H1 (cell line): ENCODE results near the gene KIF3B. TPM values are rescaled to one million over a fixed set of nuclear protein-coding genes. Genes with fewer than 3 reads are reported as not detected.

Experiments used
- CTCF ChIA-PET: fragments of 300-600 bp; sonication (Branson Sonifier 250); formaldehyde crosslinking; loops from one replicate; lab custom pipeline; 2021; ENCODE audit not compliant: partially characterized antibody; lab: Charles Lee
- POLR2A ChIA-PET: fragments of 300-600 bp; sonication (Branson Sonifier 250); formaldehyde crosslinking; loops from one replicate; lab custom pipeline; 2021; ENCODE audit warnings: inconsistent platforms; ENCODE audit not compliant: partially characterized antibody; lab: Charles Lee
- DNase-seq, 2 experiments: peaks; one replicate each; pipeline versions ENCODE4 v3.0.0 to v3.0.0-alpha.2; 2010 to 2022; ENCODE audit warnings: low spot score in 2 of 2, low read depth in 1 of 2, mixed read lengths in 1 of 2
- FAIRE-seq: peaks from 2 replicates; lab custom pipeline; 2011; peaks lifted over from hg19 to GRCh38; lab: Jason Lieb, UNC
- H2AFZ ChIP-seq: 2 replicates; pipeline ENCODE4 v1.8.1; 2012; ENCODE audit warnings: low read length, inconsistent platforms
- H2AK5ac ChIP-seq: 2 replicates; pipeline ENCODE4 v1.6.1; 2013; ENCODE audit warnings: low read depth, low read length
- H2BK120ac ChIP-seq: replicated peaks from 2 replicates; pipeline ENCODE3; 2013; ENCODE audit warnings: low read depth, low read length, inconsistent platforms
- H2BK12ac ChIP-seq: 2 replicates; pipeline ENCODE4 v1.6.1; 2013; ENCODE audit warnings: low read depth, low read length
- H2BK15ac ChIP-seq: 2 replicates; pipeline ENCODE4 v1.6.1; 2013; ENCODE audit warnings: low read length
- H2BK20ac ChIP-seq: 2 replicates; pipeline ENCODE4 v1.6.1; 2013; ENCODE audit warnings: low read length
- H2BK5ac ChIP-seq: 2 replicates; pipeline ENCODE4 v1.6.1; 2013; ENCODE audit warnings: low read depth, low read length
- H3K14ac ChIP-seq: 2 replicates; pipeline ENCODE4 v1.6.1; 2013; ENCODE audit warnings: inconsistent platforms; ENCODE audit not compliant: insufficient read length
- H3K18ac ChIP-seq: 2 replicates; pipeline ENCODE4 v1.6.1; 2013; ENCODE audit warnings: low read length; ENCODE audit errors: extremely low read depth
- H3K23ac ChIP-seq: 2 replicates; pipeline ENCODE4 v1.6.1; 2013; ENCODE audit warnings: inconsistent platforms; ENCODE audit not compliant: insufficient read length
- H3K23me2 ChIP-seq: 2 replicates; pipeline ENCODE4 v1.6.1; 2013; ENCODE audit warnings: low read depth, low read length
- H3K27ac ChIP-seq: 2 replicates; pipeline ENCODE4 v1.6.1; 2011; ENCODE audit warnings: low read depth, low read length, inconsistent platforms
- H3K27me3 ChIP-seq, 4 experiments: replicated peaks in 1 of 4; 1 replicate in 1 of 4; 2 replicates in 3 of 4; pipeline versions ENCODE4 v1.6.1 to v1.8.1; 2011 to 2013; ENCODE audit warnings: low read length in 3 of 4, mild to moderate bottlenecking in 3 of 4, inconsistent platforms in 2 of 4, mixed read lengths in 2 of 4, moderate library complexity in 1 of 4; ENCODE audit not compliant: control insufficient read depth in 3 of 4, insufficient read depth in 3 of 4; ENCODE audit errors: extremely low read depth in 1 of 4
- H3K36me3 ChIP-seq, 4 experiments: 2 replicates each; pipeline versions ENCODE4 v1.6.1 to v1.8.1; 2011 to 2013; ENCODE audit warnings: mild to moderate bottlenecking in 4 of 4, low read length in 3 of 4, moderate library complexity in 2 of 4, control low read depth in 1 of 4, inconsistent platforms in 1 of 4; ENCODE audit not compliant: insufficient read depth in 4 of 4, control insufficient read depth in 2 of 4
- H3K4ac ChIP-seq: replicated peaks from 2 replicates; pipeline ENCODE3; 2013; ENCODE audit warnings: low read length, low read depth, mixed read lengths, inconsistent platforms; ENCODE audit not compliant: insufficient read length
- H3K4me1 ChIP-seq, 4 experiments: replicated peaks in 1 of 4; 1 replicate in 1 of 4; 2 replicates in 3 of 4; pipeline versions ENCODE4 v1.6.1 to v1.8.1; 2011 to 2013; ENCODE audit warnings: low read length in 3 of 4, inconsistent platforms in 2 of 4, mixed read lengths in 1 of 4; ENCODE audit not compliant: insufficient read depth in 4 of 4, control insufficient read depth in 3 of 4
- H3K4me2 ChIP-seq, 2 experiments: 2 replicates each; pipeline versions ENCODE4 v1.6.1 to v1.8.1; 2011 to 2013; ENCODE audit warnings: low read depth in 2 of 2, low read length in 2 of 2, control low read depth in 1 of 2, inconsistent platforms in 1 of 2, mild to moderate bottlenecking in 1 of 2; ENCODE audit not compliant: insufficient read depth in 1 of 2
- H3K4me3 ChIP-seq, 4 experiments: fragments of 200-600, 300-600 bp in 1 of 4; sonication (generic), shearing (Covaris generic), sonication (Bioruptor Twin) in 1 of 4; 2 replicates each; pipeline versions ENCODE4 v1.5.1 to v1.8.1; 2011 to 2016; ENCODE audit warnings: low read length in 4 of 4, low read depth in 3 of 4, control low read depth in 2 of 4, inconsistent platforms in 2 of 4, mild to moderate bottlenecking in 2 of 4, mixed read lengths in 1 of 4, moderate library complexity in 1 of 4; ENCODE audit not compliant: insufficient read depth in 2 of 4; ENCODE audit errors: extremely low read depth in 1 of 4
- H3K56ac ChIP-seq: replicated peaks from 2 replicates; pipeline ENCODE3; 2013; ENCODE audit warnings: low read depth, mild to moderate bottlenecking, mixed read lengths, low read length, inconsistent platforms; ENCODE audit not compliant: insufficient read length
- H3K79me1 ChIP-seq: 2 replicates; pipeline ENCODE4 v1.6.1; 2013; ENCODE audit warnings: low read depth, low read length, control low read depth
- H3K79me2 ChIP-seq, 2 experiments: 2 replicates each; pipeline versions ENCODE4 v1.6.1 to v1.8.1; 2012 to 2013; ENCODE audit warnings: low read length in 2 of 2, mild to moderate bottlenecking in 2 of 2, inconsistent platforms in 1 of 2; ENCODE audit not compliant: insufficient read depth in 2 of 2, control insufficient read depth in 1 of 2
- H3K9ac ChIP-seq, 4 experiments: replicated peaks in 1 of 4; 1 replicate in 1 of 4; 2 replicates in 3 of 4; pipeline versions ENCODE4 v1.6.1 to v1.8.1; 2011 to 2013; ENCODE audit warnings: low read depth in 3 of 4, low read length in 3 of 4, control low read depth in 2 of 4, mild to moderate bottlenecking in 2 of 4, moderate library complexity in 2 of 4, inconsistent platforms in 1 of 4; ENCODE audit errors: extremely low read depth in 1 of 4
- H3K9me3 ChIP-seq, 2 experiments: 2 replicates each; pipeline versions ENCODE4 v1.6.1 to v1.8.1; 2012 to 2013; ENCODE audit warnings: mild to moderate bottlenecking in 2 of 2, moderate library complexity in 2 of 2, control low read depth in 1 of 2, inconsistent platforms in 1 of 2, low read depth in 1 of 2, low read length in 1 of 2, mixed read lengths in 1 of 2; ENCODE audit not compliant: insufficient read depth in 2 of 2
- H4K20me1 ChIP-seq, 2 experiments: replicated peaks in 1 of 2; 2 replicates each; pipeline versions ENCODE3 to v1.8.1; 2011 to 2013; ENCODE audit warnings: inconsistent platforms in 2 of 2, low read length in 2 of 2, mild to moderate bottlenecking in 1 of 2; ENCODE audit not compliant: insufficient read depth in 2 of 2, control insufficient read depth in 1 of 2
- H4K5ac ChIP-seq: 2 replicates; pipeline ENCODE4 v1.6.1; 2013; ENCODE audit warnings: low read length, low read depth, mixed read lengths, inconsistent platforms; ENCODE audit not compliant: insufficient read length
- H4K8ac ChIP-seq: 2 replicates; pipeline ENCODE4 v1.8.0; 2013; ENCODE audit warnings: mild to moderate bottlenecking, moderate library complexity, low read length, inconsistent platforms; ENCODE audit not compliant: insufficient read depth; ENCODE audit errors: extremely low read depth
- H4K91ac ChIP-seq: replicated peaks from 2 replicates; pipeline ENCODE3; 2013; ENCODE audit warnings: low read length, mixed read lengths, inconsistent platforms; ENCODE audit not compliant: insufficient read length
- CHD1 ChIP-seq: IDR thresholded peaks from 2 replicates; pipeline ENCODE4 v1.6.1; 2012; ENCODE audit warnings: low read depth, low read length, improper control_type of control experiment
- CHD2 ChIP-seq: IDR thresholded peaks from 2 replicates; pipeline ENCODE4 v1.6.1; 2012; ENCODE audit warnings: low read length, improper control_type of control experiment
- EP300 ChIP-seq, 2 experiments: IDR thresholded peaks; 1 replicate in 1 of 2; 2 replicates in 1 of 2; pipeline ENCODE4 v1.6.1; 2011 to 2012; ENCODE audit warnings: low read depth in 2 of 2, low read length in 2 of 2, mild to moderate bottlenecking in 2 of 2, borderline replicate concordance in 1 of 2, inconsistent platforms in 1 of 2, moderate library complexity in 1 of 2
- HDAC2 ChIP-seq, 2 experiments: fragments of 300-600 bp in 1 of 2; sonication (generic) in 1 of 2; IDR thresholded peaks; 2 replicates each; pipeline ENCODE4 v1.6.1; 2011 to 2012; ENCODE audit warnings: low read depth in 2 of 2, low read length in 2 of 2, mild to moderate bottlenecking in 2 of 2, moderate library complexity in 2 of 2, borderline replicate concordance in 1 of 2, inconsistent platforms in 1 of 2
- NANOG ChIP-seq: IDR thresholded peaks from 2 replicates; pipeline ENCODE4 v1.6.1; 2011; ENCODE audit warnings: low read length, low read depth, mild to moderate bottlenecking, inconsistent platforms; ENCODE audit not compliant: insufficient read depth, poor library complexity, severe bottlenecking
- SAP30 ChIP-seq: fragments of 300-600 bp; sonication (generic); IDR thresholded peaks from 2 replicates; pipeline ENCODE4 v1.7.1; 2012; ENCODE audit warnings: low read length, moderate library complexity, mild to moderate bottlenecking, inconsistent platforms; ENCODE audit not compliant: insufficient read depth, insufficient replicate concordance
- SP4 ChIP-seq: IDR thresholded peaks from 2 replicates; pipeline ENCODE4 v1.6.1; 2012; ENCODE audit warnings: low read length, inconsistent platforms
- ZNF274 ChIP-seq: IDR thresholded peaks from 2 replicates; pipeline ENCODE4 v1.7.0; 2012; ENCODE audit warnings: low read length, borderline replicate concordance; ENCODE audit errors: extremely low read depth
- WGBS, 2 experiments: shearing (Covaris generic) in 1 of 2; methylation state at CpG; one replicate each; pipeline versions ENCODE4 v1.1.6 to v1.1.7; 2013 to 2015; ENCODE audit warnings: low lambda C conversion rate in 2 of 2, mixed read lengths in 2 of 2, inconsistent platforms in 1 of 2, low coverage in 1 of 2, missing lambda C conversion rate in 1 of 2; ENCODE audit not compliant: insufficient replicate concordance in 2 of 2, insufficient coverage in 1 of 2, insufficient read length in 1 of 2; ENCODE audit errors: extremely low coverage in 1 of 2, missing lambda C conversion rate in 1 of 2; 5-methylcytosine and 5-hydroxymethylcytosine counted together
- polyA plus RNA-seq, 7 experiments: library from polyadenylated mRNA; depleted of rRNA in 3 of 7; stranded (reverse) in 5 of 7; unstranded in 2 of 7; fragments of >200 nt in 5 of 7; fragments of 200-250 nt in 2 of 7; gene quantifications; 1 replicate in 5 of 7; 2 replicates in 1 of 7; 4 replicates in 1 of 7; pipeline versions ENCODE4 v1.2.1 to v1.2.3, GENCODE V29; 2011 to 2013; ENCODE audit warnings: missing spikeins in 2 of 7, mixed read lengths in 2 of 7
- total RNA-seq: library from RNA; stranded (reverse); fragmentation: NEBNext Ultra II Directional; extraction: Animal tissue kit (Norgen Biotek cat#: 25700); gene quantifications from 2 replicates; pipeline ENCODE4 v1.2.1, GENCODE V29; 2021
- TF ChIP-seq, protein P1 (sequence below): IDR thresholded peaks from 2 replicates; pipeline ENCODE4 v1.6.1; 2012; ENCODE audit warnings: inconsistent platforms
- TF ChIP-seq, protein P2 (sequence below), 3 experiments: IDR thresholded peaks; 1 replicate in 2 of 3; 2 replicates in 1 of 3; pipeline versions ENCODE4 v1.5.1 to v1.6.1; 2011; ENCODE audit warnings: low read length in 3 of 3, mild to moderate bottlenecking in 3 of 3, inconsistent platforms in 2 of 3, low read depth in 1 of 3, moderate library complexity in 1 of 3; ENCODE audit not compliant: insufficient read depth in 1 of 3; ENCODE audit errors: control extremely low read depth in 1 of 3

KIF3B gene
- total and polyA plus RNA-seq, 2 of the 8 experiments (the other 6 are each of a cell fraction or from before 2014, with no cell fraction given), result 10.1 to 22.4 TPM

- POLR2A ChIA-PET, result interaction anchor here (1.0 kb wide), 1 partner anchor 11 kb away, joined by 3 read pairs; no protein-coding TSS in a partner anchor
- Histone ChIP-seq H2BK5ac (no peak overlapping the region), H3K79me2 (no peaks in the 10 kb centered on the region), H4K8ac (no peak overlapping the region), H3K36me3 (no peaks in the 10 kb centered on the region), H3K79me1 (no peaks in the 10 kb centered on the region; the same call in 1 of the 2 replicates), H4K20me1 (peaks cover 0 to 6% of the 10 kb centered on the region in 2 experiments), H3K9ac (no peak overlapping the region), H3K27me3 (no peaks in the 10 kb centered on the region), H3K9me3 (no peaks in the 10 kb centered on the region), H3K4me3 (no peak overlapping the region), H3K56ac (no peak overlapping the region), H4K5ac (no peak overlapping the region), H2AK5ac (no peak overlapping the region), H4K91ac (no peak overlapping the region), H3K23me2 (no peaks in the 10 kb centered on the region), H3K14ac (no peak overlapping the region), H3K4me1 (no peaks in the 10 kb centered on the region), H3K27ac (no peak overlapping the region), H2BK15ac (no peak overlapping the region), H2BK12ac (no peak overlapping the region), H3K4ac (no peak overlapping the region), H2BK120ac (no peak overlapping the region), H3K4me2 (no peak overlapping the region), H2AFZ (no peak overlapping the region), H3K23ac (no peak overlapping the region), H2BK20ac (no peak overlapping the region), H3K18ac (no peak overlapping the region)
- DNase-seq, result no peak
- CTCF ChIA-PET, result interaction anchor here (0.6 to 1.1 kb wide), 2 partner anchors 51 to 114 kb away, joined by 3 read pairs; no protein-coding TSS in a partner anchor
- no peak for FAIRE-seq
- WGBS, 2 experiments, result 88 to 100% methylated on average over 1 of the region's 1 CpG
- TF ChIP-seq ZNF274, result no peak
- TF ChIP-seq, protein P1, sequence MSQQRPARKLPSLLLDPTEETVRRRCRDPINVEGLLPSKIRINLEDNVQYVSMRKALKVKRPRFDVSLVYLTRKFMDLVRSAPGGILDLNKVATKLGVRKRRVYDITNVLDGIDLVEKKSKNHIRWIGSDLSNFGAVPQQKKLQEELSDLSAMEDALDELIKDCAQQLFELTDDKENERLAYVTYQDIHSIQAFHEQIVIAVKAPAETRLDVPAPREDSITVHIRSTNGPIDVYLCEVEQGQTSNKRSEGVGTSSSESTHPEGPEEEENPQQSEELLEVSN, result no peak
- TF ChIP-seq, protein P2, sequence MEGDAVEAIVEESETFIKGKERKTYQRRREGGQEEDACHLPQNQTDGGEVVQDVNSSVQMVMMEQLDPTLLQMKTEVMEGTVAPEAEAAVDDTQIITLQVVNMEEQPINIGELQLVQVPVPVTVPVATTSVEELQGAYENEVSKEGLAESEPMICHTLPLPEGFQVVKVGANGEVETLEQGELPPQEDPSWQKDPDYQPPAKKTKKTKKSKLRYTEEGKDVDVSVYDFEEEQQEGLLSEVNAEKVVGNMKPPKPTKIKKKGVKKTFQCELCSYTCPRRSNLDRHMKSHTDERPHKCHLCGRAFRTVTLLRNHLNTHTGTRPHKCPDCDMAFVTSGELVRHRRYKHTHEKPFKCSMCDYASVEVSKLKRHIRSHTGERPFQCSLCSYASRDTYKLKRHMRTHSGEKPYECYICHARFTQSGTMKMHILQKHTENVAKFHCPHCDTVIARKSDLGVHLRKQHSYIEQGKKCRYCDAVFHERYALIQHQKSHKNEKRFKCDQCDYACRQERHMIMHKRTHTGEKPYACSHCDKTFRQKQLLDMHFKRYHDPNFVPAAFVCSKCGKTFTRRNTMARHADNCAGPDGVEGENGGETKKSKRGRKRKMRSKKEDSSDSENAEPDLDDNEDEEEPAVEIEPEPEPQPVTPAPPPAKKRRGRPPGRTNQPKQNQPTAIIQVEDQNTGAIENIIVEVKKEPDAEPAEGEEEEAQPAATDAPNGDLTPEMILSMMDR (IDR thresholded peaks at IDR 0.05; ENCODE audit: control extremely low read depth in 1 of 3, insufficient read depth in 1 of 3, low read depth in 1 of 3, low read length in 3 of 3), result no peak
- TF ChIP-seq CHD2, result no peak
- no peak for TF ChIP-seq NANOG
- no peak for TF ChIP-seq EP300 (IDR thresholded peaks at IDR 0.05; ENCODE audit: borderline replicate concordance in 1 of 2, low read depth in 2 of 2, low read length in 2 of 2)
- TF ChIP-seq SP4, result no peak
- TF ChIP-seq SAP30, result no peak
- no peak for TF ChIP-seq HDAC2 (IDR thresholded peaks at IDR 0.05; ENCODE audit: borderline replicate concordance in 1 of 2, low read depth in 2 of 2, low read length in 2 of 2)
- no peak for TF ChIP-seq CHD1
Measured at GRCh38 chr20:32291166-32291565, 13.7 kb downstream of the KIF3B start.
